GM12865 (cell line): ENCODE results near the gene GSK3A.

Experiments
- DNase-seq: peaks from one replicate; pipeline ENCODE4 v3.0.0; 2010; ENCODE audit warnings: low read depth
- H3K4me3 ChIP-seq: 2 replicates; pipeline ENCODE4 v1.5.1; 2011; ENCODE audit warnings: mild to moderate bottlenecking, low read depth, low read length, control low read depth
- CTCF ChIP-seq: IDR thresholded peaks from 2 replicates; pipeline ENCODE4 v1.5.1; 2011; ENCODE audit warnings: low read length, control low read depth, low read depth, inconsistent platforms; ENCODE audit not compliant: insufficient read depth; ENCODE audit errors: missing control alignments

GSK3A gene

GRCh38 chr19:42193706-42194105 lies 48.7 kb downstream of the GSK3A start:
- H3K4me3 ChIP-seq: no peak overlapping the region
- DNase-seq: no peak
- no peak for TF ChIP-seq CTCF

GRCh38 chr19:42193294-42193693 lies 49.1 kb downstream of the GSK3A start:
- DNase-seq: no peak
- no peak overlapping the region for H3K4me3 ChIP-seq
- TF ChIP-seq CTCF: no peak

GRCh38 chr19:42191855-42192254 lies 50.5 kb downstream of the GSK3A start:
- no peak overlapping the region for H3K4me3 ChIP-seq
- DNase-seq: no peak
- TF ChIP-seq CTCF: no peak

GRCh38 chr19:42191330-42191729 lies 51.1 kb downstream of the GSK3A start:
- TF ChIP-seq CTCF: no peak
- no peak for DNase-seq

GRCh38 chr19:42189133-42189532 lies 53.3 kb downstream of the GSK3A start:
- no peak for DNase-seq
- no peak for TF ChIP-seq CTCF
- no peak overlapping the region for H3K4me3 ChIP-seq

More at GRCh38 chr19:42191330-42191729, 51.1 kb downstream of the GSK3A start:
- H3K4me3 ChIP-seq: no peak overlapping the region

- no peak overlapping the region for H3K4me3 ChIP-seq
- no peak for DNase-seq
- no peak for TF ChIP-seq CTCF
These were observed 53.7 kb downstream of the GSK3A start for GRCh38 chr19:42188665-42189064.

GRCh38 chr19:42185277-42185676 lies 57.1 kb downstream of the GSK3A start:
- DNase-seq: peak; percentile 28
- TF ChIP-seq CTCF: no peak
- no peak overlapping the region for H3K4me3 ChIP-seq
